HG02970 (cell line): ENCODE measurements around the gene CDH12.
"Not testable (repeated sequence)": the region's sequence is repeated elsewhere in the genome, so short reads cannot be mapped to it uniquely, and the experiment has no call there.

ENCODE experiments used
- ATAC-seq: cut with Tn5 transposase; IDR thresholded peaks from one replicate; pipeline ENCODE4 v1.9.1; 2021; ENCODE audit warnings: mild to moderate bottlenecking, moderate library complexity, moderate number of reproducible peaks; ENCODE audit not compliant: unreplicated experiment, low FRiP score

CDH12 gene

DNA sequence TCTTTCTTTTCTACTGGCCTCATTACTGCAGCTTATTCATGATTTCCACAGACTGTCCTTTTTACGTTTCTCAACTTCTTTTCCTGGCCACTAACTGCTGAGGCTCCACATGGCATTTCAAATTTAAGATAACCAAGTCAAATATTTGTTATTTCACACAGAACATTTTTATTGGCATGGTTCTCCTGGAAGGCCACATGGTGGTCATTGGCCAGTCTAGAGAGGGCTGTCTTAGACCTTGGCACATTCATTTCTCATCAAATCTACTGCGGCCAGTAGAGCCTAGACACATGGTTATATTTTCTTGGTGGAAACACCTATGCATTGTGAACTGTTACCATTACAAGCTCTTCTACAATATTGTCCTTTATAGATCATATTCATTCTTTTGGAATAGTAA is 644.7 kb downstream of the CDH12 start:
- not testable (repeated sequence) for ATAC-seq

DNA sequence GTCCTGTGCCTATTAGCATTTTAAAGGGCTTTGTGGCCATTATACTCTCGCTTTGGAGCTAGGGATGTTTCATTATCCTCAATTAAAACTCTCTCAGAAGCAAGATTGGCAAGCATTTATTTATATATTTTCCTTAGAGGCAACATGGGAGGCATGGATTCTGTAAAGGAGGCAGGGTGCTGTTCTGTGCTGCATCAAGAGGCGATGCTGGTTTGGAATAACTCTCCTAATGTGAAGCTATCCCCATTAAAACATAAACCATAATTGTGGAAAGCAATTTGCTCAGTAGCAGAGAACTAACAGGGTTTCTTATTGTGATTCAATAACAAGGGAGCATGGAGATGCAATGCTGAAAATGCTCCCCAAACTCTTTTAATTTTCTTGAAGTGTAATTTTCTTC is 664.5 kb downstream of the CDH12 start:
- not testable (repeated sequence) for ATAC-seq

DNA sequence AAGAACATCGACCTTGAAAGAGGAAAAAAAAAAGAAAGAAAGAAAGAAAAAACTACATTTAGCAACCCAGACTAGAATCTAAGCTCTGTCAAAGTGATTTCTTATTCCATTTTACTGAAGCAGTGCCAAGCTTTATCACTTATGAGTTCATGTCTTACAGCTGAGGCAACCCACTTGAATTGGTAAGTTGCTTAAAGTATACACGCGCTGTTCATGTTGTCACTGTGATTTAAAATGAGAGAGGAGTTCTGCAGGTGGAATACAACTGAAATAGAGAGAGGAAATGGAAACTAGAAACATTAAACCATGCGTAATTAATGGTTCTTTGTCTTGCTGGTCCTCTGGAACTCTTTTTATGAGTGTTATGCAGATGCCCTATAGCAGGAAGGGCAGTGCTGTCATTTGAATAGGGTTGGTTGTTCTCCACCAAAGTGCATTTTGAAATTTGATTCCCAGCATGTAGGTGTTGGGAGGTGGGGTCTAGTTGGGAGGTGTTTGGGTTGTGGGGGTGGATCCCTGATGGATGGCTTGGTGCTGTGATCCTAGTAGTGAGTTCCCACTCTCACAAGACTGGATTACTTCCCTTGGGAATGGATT is 665.4 kb downstream of the CDH12 start:
- ATAC-seq = not testable (repeated sequence)

DNA sequence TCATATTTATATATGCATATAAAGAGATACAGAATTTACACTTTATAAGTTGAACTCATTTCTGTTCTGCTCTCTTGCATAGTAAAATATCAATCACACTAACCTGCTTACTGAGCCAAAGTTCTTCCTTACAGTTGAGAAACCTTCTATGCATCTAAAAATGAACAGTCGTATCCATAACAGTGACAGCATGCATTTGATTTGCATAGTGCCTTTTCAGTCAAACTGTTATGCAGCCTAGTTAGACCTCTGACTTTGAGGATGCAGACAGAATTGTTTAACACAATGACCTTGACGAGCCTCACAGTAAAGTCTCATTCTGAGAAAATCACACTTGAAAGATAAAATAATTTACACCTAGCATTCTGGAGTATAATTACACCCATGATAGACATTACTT is 683.9 kb downstream of the CDH12 start:
- not testable (repeated sequence) for ATAC-seq

DNA sequence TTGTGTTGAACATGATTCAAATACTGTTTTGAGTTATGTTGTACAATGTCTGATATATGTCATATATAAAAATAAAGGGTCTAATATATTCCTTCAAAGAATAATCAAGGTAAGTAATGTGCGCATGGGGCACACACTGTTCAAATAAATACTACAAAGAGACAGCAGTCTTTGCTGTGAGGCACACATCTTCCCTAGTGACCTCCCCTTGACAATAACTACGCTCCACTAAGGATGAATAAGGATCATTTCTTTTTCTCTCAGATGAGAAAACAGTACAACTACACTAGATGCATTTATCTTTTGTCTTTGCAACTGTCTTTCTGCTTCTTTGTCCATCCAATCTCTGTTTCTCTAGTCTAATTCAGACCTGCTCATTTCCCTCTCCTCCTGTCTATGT is 684.4 kb downstream of the CDH12 start:
- ATAC-seq = not testable (repeated sequence)

DNA sequence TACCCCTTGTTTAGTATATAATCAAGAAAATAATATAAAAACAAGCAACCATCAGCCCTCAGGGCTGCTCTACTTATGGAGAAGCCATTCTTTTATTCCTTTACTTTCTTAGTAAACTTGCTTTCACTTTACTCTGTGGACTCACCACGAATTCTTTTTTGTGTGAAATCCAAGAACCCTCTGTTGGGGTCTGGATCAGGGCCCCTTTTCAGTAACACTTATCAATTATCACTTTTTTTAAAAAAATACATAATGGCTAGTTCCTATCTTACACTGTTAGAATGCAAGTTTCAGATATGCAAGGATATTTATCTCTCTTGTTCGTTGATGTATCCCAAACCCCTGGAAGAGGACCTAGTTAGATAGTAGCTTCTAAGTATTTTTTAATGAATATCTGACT is 687.2 kb downstream of the CDH12 start:
- ATAC-seq = not testable (repeated sequence)

DNA sequence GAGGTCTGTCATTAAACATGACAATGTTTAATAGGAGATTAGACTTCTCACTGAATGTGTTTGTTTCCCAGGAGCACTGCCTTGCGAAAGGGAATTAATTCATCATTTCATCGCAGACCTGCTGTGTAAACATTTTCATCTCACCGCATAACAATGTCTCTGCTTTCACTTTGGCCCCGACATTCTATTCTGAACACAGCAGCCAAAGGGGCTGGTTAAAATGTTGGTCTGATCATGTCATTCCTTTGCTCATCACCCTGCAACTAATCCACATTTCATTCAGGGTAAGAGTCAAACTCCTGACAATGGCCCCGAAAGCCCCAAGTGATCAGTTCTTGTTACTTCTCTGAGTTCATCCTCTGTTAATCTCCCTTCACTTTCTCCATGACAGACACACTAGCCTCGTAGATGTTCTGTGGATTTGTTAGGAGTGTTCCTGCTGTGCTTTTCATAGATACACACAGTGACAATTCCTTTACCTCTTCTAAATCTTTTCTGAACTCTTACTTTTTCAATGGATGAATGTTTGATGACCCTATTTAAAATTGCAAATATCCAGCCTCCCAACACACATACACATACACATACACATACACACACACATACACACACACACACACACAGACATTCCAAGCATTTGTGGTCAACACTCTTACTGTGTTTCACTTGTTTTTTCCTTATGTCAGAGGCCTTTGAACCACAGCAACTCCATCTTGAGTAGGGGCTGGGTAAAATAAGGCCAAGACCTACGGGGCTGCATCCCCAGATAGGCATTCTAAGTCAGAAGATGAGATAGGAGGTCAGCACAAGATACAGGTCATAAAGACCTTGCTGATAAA is 688.0 kb downstream of the CDH12 start:
- ATAC-seq = not testable (repeated sequence)

DNA sequence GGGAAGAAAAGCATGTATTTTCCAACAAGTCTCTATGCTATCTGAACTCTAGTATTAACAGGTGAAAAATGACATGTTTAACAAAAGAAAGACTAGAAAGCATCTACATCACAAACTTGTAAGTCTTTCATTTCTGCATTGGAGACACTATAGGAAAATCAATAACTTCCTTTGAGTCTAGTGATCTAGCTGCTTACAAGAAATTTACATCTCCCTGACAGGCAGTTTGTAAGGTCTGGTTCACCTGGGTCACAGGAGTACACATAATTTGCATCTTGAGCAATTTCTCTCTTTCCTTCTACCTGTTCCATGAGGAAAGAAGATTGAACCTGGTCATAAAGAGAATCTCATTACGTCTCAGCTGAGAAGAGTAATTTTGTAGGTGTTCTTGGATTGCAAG is 696.2 kb downstream of the CDH12 start:
- not testable (repeated sequence) for ATAC-seq

DNA sequence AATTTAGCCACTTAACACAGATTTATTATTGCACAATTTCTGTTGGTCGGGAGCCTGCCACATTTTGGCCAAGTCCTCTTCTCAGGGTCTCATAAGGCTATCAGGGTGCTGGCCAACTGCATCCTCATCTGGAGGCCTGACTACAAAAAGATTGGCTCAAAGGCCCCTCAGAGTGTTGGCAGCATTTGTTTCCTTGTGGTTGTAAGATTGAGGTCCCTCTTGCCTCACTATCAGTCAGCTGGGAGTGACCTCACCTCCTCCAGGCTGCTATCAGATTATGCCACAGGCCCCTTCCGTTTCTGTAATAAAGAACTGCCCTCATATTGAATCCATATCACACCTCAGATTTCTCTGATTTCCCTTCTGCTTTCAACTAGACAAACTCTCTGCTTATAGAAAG is 698.4 kb downstream of the CDH12 start:
- ATAC-seq = not testable (repeated sequence)

DNA sequence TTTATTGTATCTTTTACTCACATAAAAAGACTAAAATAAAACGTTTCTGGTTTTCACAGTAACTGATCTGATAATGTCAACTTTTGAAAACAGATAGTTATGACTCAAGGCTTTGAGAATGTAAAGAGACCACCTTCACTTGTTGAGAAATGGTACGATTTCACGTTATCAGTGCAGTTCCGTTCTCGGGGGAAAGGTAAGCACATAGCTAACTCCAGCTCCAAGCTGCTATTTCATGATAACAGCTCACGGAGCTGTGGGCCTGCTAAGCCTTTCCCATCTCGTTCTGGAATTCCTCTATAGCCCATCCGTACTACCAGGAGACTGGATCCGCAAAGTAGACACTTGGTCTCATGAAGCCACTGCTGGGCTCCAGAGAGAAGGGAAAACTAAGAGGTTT is 701.3 kb downstream of the CDH12 start:
- not testable (repeated sequence) for ATAC-seq

DNA sequence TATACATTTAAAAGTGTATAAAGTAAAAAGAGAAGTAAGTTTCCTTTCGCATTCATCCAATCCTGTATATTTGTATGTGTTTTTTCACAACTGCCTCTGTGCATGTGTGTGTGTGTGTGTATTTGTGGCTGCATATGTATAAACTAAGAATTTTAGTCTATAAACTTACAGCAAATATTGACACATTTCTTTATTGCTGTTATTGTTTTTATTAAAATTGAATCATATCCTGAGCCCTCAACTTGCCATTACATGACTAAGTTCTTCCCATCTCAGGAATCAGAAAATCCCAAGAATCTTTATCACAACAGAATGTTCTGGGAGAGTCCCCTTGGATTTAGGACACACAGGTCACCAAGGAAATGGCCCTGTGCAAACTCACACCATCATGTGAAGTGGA is 712.7 kb downstream of the CDH12 start:
- not testable (repeated sequence) for ATAC-seq

DNA sequence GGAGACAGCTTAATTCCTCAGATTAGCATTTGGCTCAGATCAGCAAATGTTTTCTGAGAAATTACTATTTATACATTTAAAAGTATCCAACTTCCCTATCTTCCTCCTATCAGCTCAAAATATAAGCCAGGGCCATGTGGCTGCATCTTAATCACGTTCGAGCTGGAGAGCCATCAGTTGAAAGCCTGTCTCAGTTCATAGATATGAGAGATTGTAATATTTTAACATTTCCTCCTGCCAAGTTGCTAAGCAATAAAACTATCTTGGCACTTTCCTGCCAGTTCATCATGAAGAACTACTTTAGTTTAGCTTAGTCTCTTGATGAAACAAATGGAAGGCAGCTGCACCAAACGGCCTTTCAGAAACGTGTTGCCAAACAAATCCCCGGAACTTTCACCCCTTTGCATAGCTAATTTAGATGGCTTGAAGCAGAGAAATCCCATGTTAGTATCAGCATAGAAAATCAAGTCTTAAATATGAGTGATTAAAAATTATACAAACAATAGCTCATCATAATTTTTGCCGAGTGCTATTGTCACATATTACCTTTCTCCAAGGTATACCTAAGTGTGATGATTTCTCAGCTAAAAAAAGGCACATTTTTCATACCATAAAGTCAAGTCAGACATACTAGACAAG is 713.4 kb downstream of the CDH12 start:
- not testable (repeated sequence) for ATAC-seq

DNA sequence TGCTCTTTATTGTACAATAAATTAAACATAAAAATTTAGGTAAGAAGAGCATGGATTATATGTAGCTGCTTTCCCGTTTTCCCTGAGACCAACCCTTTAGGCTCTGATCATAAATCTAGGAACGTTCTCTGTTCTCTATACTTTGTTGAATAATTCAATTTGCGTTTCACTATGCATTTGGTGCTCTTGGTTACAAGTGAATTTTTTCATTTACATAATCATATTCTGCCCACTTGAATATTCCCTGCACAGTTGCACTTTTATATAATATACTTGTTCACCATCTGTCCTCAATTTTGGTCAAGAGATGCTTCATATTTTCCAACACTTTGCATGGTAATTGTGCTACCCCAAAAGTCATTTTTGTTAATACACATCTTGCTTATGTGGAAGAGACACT is 741.8 kb downstream of the CDH12 start:
- ATAC-seq = no peak

DNA sequence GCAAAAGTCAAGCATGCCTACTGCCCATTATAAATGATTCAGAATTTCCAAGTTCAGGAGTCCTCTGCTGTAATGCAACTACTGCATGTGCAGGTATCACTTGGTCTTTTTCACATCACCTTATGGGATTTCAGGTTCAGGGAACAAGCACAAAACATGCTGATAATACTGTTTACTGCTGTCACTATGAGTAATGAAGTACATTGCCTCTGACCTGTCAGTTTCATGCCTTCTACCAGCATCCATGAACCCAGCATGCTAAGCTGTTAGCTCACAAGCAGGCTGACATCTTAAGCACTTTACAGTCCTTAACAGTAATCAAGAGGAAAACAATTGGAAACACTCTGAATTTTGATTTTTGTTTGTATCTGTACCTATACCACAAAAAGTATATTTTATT is 743.8 kb downstream of the CDH12 start:
- no peak for ATAC-seq

DNA sequence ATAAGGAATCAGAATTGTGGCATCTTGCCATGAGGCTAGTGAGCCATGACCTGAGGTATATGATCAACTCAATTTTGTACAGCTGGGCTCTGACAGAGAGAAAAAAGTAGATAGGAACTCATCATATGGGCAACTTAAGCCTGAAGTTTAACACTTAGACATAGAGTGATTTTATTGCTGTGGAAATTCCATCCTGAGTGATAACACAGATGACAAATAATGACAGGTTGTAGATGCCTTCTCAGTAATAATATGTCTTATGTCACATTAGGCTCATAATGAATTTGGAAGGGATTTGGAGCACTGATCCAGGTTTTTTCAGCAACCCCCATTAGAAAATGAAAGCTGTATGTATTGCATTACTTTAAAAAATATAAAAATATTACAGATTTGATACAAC is 744.6 kb downstream of the CDH12 start:
- no peak for ATAC-seq

DNA sequence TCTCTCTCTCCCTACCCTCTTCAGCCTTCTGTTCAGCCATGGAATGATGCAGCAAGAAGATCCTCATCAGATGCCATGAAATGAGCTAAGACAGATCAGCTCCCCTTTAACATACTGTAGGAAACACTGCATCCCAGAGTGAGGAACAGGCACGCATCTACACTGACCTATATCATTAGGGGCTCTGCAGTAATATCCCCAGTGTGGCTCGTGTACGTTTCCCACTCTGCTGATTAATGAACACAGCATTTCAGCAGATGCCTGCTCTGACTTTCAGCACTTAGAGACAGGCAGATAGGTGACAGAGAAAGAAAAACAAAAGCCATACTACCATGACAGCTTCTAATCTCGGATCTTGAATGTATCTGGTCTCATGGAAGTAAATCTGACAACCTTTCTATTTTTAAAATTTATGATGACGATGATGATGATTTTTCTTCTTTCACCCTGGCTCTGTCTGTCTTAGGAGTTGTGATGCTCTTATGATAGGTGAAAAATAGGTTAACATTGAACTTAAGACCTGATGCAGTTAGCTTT is 750.3 kb downstream of the CDH12 start:
- ATAC-seq = no peak

DNA sequence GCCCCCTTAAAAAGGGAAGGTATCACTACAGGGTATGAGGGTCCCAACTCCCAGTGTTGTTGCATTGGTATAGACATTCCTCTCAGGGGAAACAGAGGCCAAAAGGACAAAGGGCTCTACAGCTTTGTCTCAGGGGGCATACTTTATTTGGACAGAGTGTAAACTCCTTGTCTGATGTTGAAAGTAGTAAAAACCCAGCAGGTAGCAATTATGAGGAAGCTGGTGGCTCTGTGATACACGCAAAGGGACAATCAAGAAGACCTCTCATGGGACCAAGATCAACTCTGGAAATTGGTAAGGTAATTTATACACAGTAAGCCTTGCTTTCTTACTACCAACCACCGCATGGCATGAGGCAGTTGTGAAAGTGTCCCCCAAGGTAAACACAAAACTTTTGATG is 764.6 kb downstream of the CDH12 start:
- no peak for ATAC-seq

DNA sequence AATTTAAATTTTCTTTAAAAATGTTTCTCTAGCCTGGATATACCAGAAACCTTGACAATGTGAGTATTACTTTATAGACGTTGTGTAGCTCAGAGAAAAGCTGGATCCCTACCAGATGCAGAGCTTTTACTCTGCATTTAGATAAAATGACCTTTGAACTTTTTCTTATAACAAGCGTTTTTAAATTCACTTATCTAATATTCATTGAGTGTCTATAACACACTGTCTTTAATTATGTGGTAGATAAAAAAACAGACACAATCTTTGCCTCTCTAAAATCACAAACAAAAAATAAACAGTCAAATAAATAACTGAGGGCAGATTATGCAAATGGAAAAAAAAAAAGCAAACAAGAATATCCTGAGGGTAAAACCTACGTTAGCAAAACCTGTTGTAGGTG is 773.6 kb downstream of the CDH12 start:
- no peak for ATAC-seq

DNA sequence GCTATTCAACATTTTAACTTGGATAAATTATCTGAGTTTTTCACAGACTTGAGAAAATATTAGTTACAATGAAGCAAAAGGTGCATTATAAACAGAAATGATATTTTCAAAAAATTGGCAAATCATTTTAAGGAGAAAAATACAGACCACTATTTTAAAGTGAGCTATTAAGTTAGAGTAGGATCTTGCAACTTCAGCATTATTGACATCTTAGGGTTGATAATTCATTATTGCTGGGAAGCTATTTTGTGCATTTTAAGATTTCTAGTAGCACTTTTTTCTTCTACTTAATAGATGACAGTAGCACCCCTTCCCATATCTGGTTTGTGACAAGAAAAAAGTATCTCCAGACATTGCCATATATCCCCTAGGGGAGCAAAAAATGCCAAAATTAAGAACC is 774.1 kb downstream of the CDH12 start:
- no peak for ATAC-seq

DNA sequence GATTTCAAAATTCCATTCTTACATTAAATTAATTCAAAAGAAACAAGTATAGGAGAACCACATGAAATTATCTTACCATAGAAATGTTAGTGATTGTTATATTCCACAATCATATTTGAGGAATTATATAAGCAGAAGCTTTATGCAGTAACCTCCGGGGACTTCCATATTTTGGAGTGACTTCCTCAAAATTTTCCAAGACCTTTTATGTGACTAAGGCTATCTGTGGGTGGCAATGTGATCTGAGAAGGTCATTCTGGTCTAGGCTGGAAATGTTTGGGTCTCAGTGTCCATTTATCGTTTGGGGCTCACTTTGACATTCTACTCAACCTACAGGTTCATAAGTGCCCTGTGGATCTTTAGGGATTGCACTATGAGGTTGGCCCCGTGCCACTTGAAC is 776.6 kb downstream of the CDH12 start:
- no peak for ATAC-seq

DNA sequence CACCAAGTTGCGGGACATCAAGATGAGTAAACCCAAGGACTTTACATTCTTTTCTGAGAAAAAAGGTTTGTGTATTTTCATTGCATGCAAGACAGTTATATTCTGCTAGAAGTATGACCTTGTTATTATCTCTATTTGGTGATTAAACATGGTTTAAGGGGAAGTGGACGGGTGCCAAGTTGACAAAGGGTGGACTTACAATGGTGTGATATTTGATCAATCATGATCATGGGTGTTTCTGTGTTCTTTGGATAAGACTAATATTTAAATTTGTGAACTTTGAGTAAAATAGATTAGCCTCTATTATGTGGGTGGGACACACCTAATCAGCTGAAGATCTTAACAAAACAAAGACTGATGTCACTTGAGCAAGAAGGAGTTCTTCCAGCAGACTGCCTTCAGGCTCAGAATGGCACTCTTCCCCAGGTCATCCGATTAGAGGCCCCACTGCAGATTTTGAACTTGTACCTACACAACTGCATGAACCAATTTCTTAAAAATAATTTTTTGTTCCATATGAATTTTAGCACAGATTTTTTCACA is 782.9 kb downstream of the CDH12 start:
- no peak for ATAC-seq
